H1 (cell line): Measurements from ENCODE around the gene ACTN4. TPM values are rescaled to one million over a fixed set of nuclear protein-coding genes. Genes with fewer than 3 reads are reported as not detected.

Source experiments
- CTCF ChIA-PET: fragments of 300-600 bp; sonication (Branson Sonifier 250); formaldehyde crosslinking; loops from one replicate; lab custom pipeline; 2021; ENCODE audit not compliant: partially characterized antibody; lab: Charles Lee
- POLR2A ChIA-PET: fragments of 300-600 bp; sonication (Branson Sonifier 250); formaldehyde crosslinking; loops from one replicate; lab custom pipeline; 2021; ENCODE audit warnings: inconsistent platforms; ENCODE audit not compliant: partially characterized antibody; lab: Charles Lee
- DNase-seq, 2 experiments: peaks; one replicate each; pipeline versions ENCODE4 v3.0.0 to v3.0.0-alpha.2; 2010 to 2022; ENCODE audit warnings: low spot score in 2 of 2, low read depth in 1 of 2, mixed read lengths in 1 of 2
- FAIRE-seq: peaks from 2 replicates; lab custom pipeline; 2011; peaks lifted over from hg19 to GRCh38; lab: Jason Lieb, UNC
- H2AFZ ChIP-seq: 2 replicates; pipeline ENCODE4 v1.8.1; 2012; ENCODE audit warnings: low read length, inconsistent platforms
- H2AK5ac ChIP-seq: 2 replicates; pipeline ENCODE4 v1.6.1; 2013; ENCODE audit warnings: low read depth, low read length
- H2BK120ac ChIP-seq: replicated peaks from 2 replicates; pipeline ENCODE3; 2013; ENCODE audit warnings: low read depth, low read length, inconsistent platforms
- H2BK12ac ChIP-seq: 2 replicates; pipeline ENCODE4 v1.6.1; 2013; ENCODE audit warnings: low read depth, low read length
- H2BK15ac ChIP-seq: 2 replicates; pipeline ENCODE4 v1.6.1; 2013; ENCODE audit warnings: low read length
- H2BK20ac ChIP-seq: 2 replicates; pipeline ENCODE4 v1.6.1; 2013; ENCODE audit warnings: low read length
- H2BK5ac ChIP-seq: 2 replicates; pipeline ENCODE4 v1.6.1; 2013; ENCODE audit warnings: low read depth, low read length
- H3K14ac ChIP-seq: 2 replicates; pipeline ENCODE4 v1.6.1; 2013; ENCODE audit warnings: inconsistent platforms; ENCODE audit not compliant: insufficient read length
- H3K18ac ChIP-seq: 2 replicates; pipeline ENCODE4 v1.6.1; 2013; ENCODE audit warnings: low read length; ENCODE audit errors: extremely low read depth
- H3K23ac ChIP-seq: 2 replicates; pipeline ENCODE4 v1.6.1; 2013; ENCODE audit warnings: inconsistent platforms; ENCODE audit not compliant: insufficient read length
- H3K23me2 ChIP-seq: 2 replicates; pipeline ENCODE4 v1.6.1; 2013; ENCODE audit warnings: low read depth, low read length
- H3K27ac ChIP-seq: 2 replicates; pipeline ENCODE4 v1.6.1; 2011; ENCODE audit warnings: low read depth, low read length, inconsistent platforms
- H3K27me3 ChIP-seq, 4 experiments: replicated peaks in 1 of 4; 1 replicate in 1 of 4; 2 replicates in 3 of 4; pipeline versions ENCODE4 v1.6.1 to v1.8.1; 2011 to 2013; ENCODE audit warnings: low read length in 3 of 4, mild to moderate bottlenecking in 3 of 4, inconsistent platforms in 2 of 4, mixed read lengths in 2 of 4, moderate library complexity in 1 of 4; ENCODE audit not compliant: control insufficient read depth in 3 of 4, insufficient read depth in 3 of 4; ENCODE audit errors: extremely low read depth in 1 of 4
- H3K36me3 ChIP-seq, 4 experiments: 2 replicates each; pipeline versions ENCODE4 v1.6.1 to v1.8.1; 2011 to 2013; ENCODE audit warnings: mild to moderate bottlenecking in 4 of 4, low read length in 3 of 4, moderate library complexity in 2 of 4, control low read depth in 1 of 4, inconsistent platforms in 1 of 4; ENCODE audit not compliant: insufficient read depth in 4 of 4, control insufficient read depth in 2 of 4
- H3K4ac ChIP-seq: replicated peaks from 2 replicates; pipeline ENCODE3; 2013; ENCODE audit warnings: low read length, low read depth, mixed read lengths, inconsistent platforms; ENCODE audit not compliant: insufficient read length
- H3K4me1 ChIP-seq, 4 experiments: replicated peaks in 1 of 4; 1 replicate in 1 of 4; 2 replicates in 3 of 4; pipeline versions ENCODE4 v1.6.1 to v1.8.1; 2011 to 2013; ENCODE audit warnings: low read length in 3 of 4, inconsistent platforms in 2 of 4, mixed read lengths in 1 of 4; ENCODE audit not compliant: insufficient read depth in 4 of 4, control insufficient read depth in 3 of 4
- H3K4me2 ChIP-seq, 2 experiments: 2 replicates each; pipeline versions ENCODE4 v1.6.1 to v1.8.1; 2011 to 2013; ENCODE audit warnings: low read depth in 2 of 2, low read length in 2 of 2, control low read depth in 1 of 2, inconsistent platforms in 1 of 2, mild to moderate bottlenecking in 1 of 2; ENCODE audit not compliant: insufficient read depth in 1 of 2
- H3K4me3 ChIP-seq, 4 experiments: fragments of 200-600, 300-600 bp in 1 of 4; sonication (generic), shearing (Covaris generic), sonication (Bioruptor Twin) in 1 of 4; 2 replicates each; pipeline versions ENCODE4 v1.5.1 to v1.8.1; 2011 to 2016; ENCODE audit warnings: low read length in 4 of 4, low read depth in 3 of 4, control low read depth in 2 of 4, inconsistent platforms in 2 of 4, mild to moderate bottlenecking in 2 of 4, mixed read lengths in 1 of 4, moderate library complexity in 1 of 4; ENCODE audit not compliant: insufficient read depth in 2 of 4; ENCODE audit errors: extremely low read depth in 1 of 4
- H3K56ac ChIP-seq: replicated peaks from 2 replicates; pipeline ENCODE3; 2013; ENCODE audit warnings: low read depth, mild to moderate bottlenecking, mixed read lengths, low read length, inconsistent platforms; ENCODE audit not compliant: insufficient read length
- H3K79me1 ChIP-seq: 2 replicates; pipeline ENCODE4 v1.6.1; 2013; ENCODE audit warnings: low read depth, low read length, control low read depth
- H3K79me2 ChIP-seq, 2 experiments: 2 replicates each; pipeline versions ENCODE4 v1.6.1 to v1.8.1; 2012 to 2013; ENCODE audit warnings: low read length in 2 of 2, mild to moderate bottlenecking in 2 of 2, inconsistent platforms in 1 of 2; ENCODE audit not compliant: insufficient read depth in 2 of 2, control insufficient read depth in 1 of 2
- H3K9ac ChIP-seq, 4 experiments: replicated peaks in 1 of 4; 1 replicate in 1 of 4; 2 replicates in 3 of 4; pipeline versions ENCODE4 v1.6.1 to v1.8.1; 2011 to 2013; ENCODE audit warnings: low read depth in 3 of 4, low read length in 3 of 4, control low read depth in 2 of 4, mild to moderate bottlenecking in 2 of 4, moderate library complexity in 2 of 4, inconsistent platforms in 1 of 4; ENCODE audit errors: extremely low read depth in 1 of 4
- H3K9me3 ChIP-seq, 2 experiments: 2 replicates each; pipeline versions ENCODE4 v1.6.1 to v1.8.1; 2012 to 2013; ENCODE audit warnings: mild to moderate bottlenecking in 2 of 2, moderate library complexity in 2 of 2, control low read depth in 1 of 2, inconsistent platforms in 1 of 2, low read depth in 1 of 2, low read length in 1 of 2, mixed read lengths in 1 of 2; ENCODE audit not compliant: insufficient read depth in 2 of 2
- H4K20me1 ChIP-seq, 2 experiments: replicated peaks in 1 of 2; 2 replicates each; pipeline versions ENCODE3 to v1.8.1; 2011 to 2013; ENCODE audit warnings: inconsistent platforms in 2 of 2, low read length in 2 of 2, mild to moderate bottlenecking in 1 of 2; ENCODE audit not compliant: insufficient read depth in 2 of 2, control insufficient read depth in 1 of 2
- H4K5ac ChIP-seq: 2 replicates; pipeline ENCODE4 v1.6.1; 2013; ENCODE audit warnings: low read length, low read depth, mixed read lengths, inconsistent platforms; ENCODE audit not compliant: insufficient read length
- H4K8ac ChIP-seq: 2 replicates; pipeline ENCODE4 v1.8.0; 2013; ENCODE audit warnings: mild to moderate bottlenecking, moderate library complexity, low read length, inconsistent platforms; ENCODE audit not compliant: insufficient read depth; ENCODE audit errors: extremely low read depth
- H4K91ac ChIP-seq: replicated peaks from 2 replicates; pipeline ENCODE3; 2013; ENCODE audit warnings: low read length, mixed read lengths, inconsistent platforms; ENCODE audit not compliant: insufficient read length
- BACH1 ChIP-seq: IDR thresholded peaks from 2 replicates; pipeline ENCODE4 v1.6.1; 2012; ENCODE audit warnings: low read length, improper control_type of control experiment
- BRCA1 ChIP-seq: IDR thresholded peaks from 2 replicates; pipeline ENCODE4 v1.6.1; 2012; ENCODE audit warnings: low read depth, low read length, improper control_type of control experiment
- CTBP2 ChIP-seq: IDR thresholded peaks from 2 replicates; pipeline ENCODE4 v1.7.0; 2011; ENCODE audit warnings: borderline replicate concordance, mild to moderate bottlenecking, moderate library complexity, mixed read lengths, low read length; ENCODE audit not compliant: insufficient read depth, insufficient read length
- E2F6 ChIP-seq: IDR thresholded peaks from 2 replicates; pipeline ENCODE4 v1.6.1; 2012; ENCODE audit warnings: inconsistent platforms
- POLR2AphosphoS5 ChIP-seq: IDR thresholded peaks from 2 replicates; pipeline ENCODE4 v1.6.1; 2011; ENCODE audit warnings: low read depth, low read length
- RFX5 ChIP-seq: IDR thresholded peaks from 2 replicates; pipeline ENCODE4 v1.6.1; 2011; ENCODE audit warnings: low read depth, low read length, improper control_type of control experiment, borderline replicate concordance
- RXRA ChIP-seq: IDR thresholded peaks from 2 replicates; pipeline ENCODE4 v1.6.1; 2011; ENCODE audit warnings: low read depth, mild to moderate bottlenecking, low read length, moderate library complexity; ENCODE audit not compliant: insufficient read depth
- WGBS, 2 experiments: shearing (Covaris generic) in 1 of 2; methylation state at CpG; one replicate each; pipeline versions ENCODE4 v1.1.6 to v1.1.7; 2013 to 2015; ENCODE audit warnings: low lambda C conversion rate in 2 of 2, mixed read lengths in 2 of 2, inconsistent platforms in 1 of 2, low coverage in 1 of 2, missing lambda C conversion rate in 1 of 2; ENCODE audit not compliant: insufficient replicate concordance in 2 of 2, insufficient coverage in 1 of 2, insufficient read length in 1 of 2; ENCODE audit errors: extremely low coverage in 1 of 2, missing lambda C conversion rate in 1 of 2; 5-methylcytosine and 5-hydroxymethylcytosine counted together
- polyA plus RNA-seq, 7 experiments: library from polyadenylated mRNA; depleted of rRNA in 3 of 7; stranded (reverse) in 5 of 7; unstranded in 2 of 7; fragments of >200 nt in 5 of 7; fragments of 200-250 nt in 2 of 7; gene quantifications; 1 replicate in 5 of 7; 2 replicates in 1 of 7; 4 replicates in 1 of 7; pipeline versions ENCODE4 v1.2.1 to v1.2.3, GENCODE V29; 2011 to 2013; ENCODE audit warnings: missing spikeins in 2 of 7, mixed read lengths in 2 of 7
- total RNA-seq: library from RNA; stranded (reverse); fragmentation: NEBNext Ultra II Directional; extraction: Animal tissue kit (Norgen Biotek cat#: 25700); gene quantifications from 2 replicates; pipeline ENCODE4 v1.2.1, GENCODE V29; 2021

Gene ACTN4
- total and polyA plus RNA-seq, 2 of the 8 experiments (the other 6 are each of a cell fraction or from before 2014, with no cell fraction given), result 211 to 520 TPM

- TF ChIP-seq RFX5 (no peak), CTBP2 (no peak), RXRA (no peak), BRCA1 (no peak), POLR2AphosphoS5 (peak; percentile 15; the same call in 1 of the 2 replicates), E2F6 (peak; percentile 15; the same call in 1 of the 2 replicates), BACH1 (no peak)
- H3K79me1 ChIP-seq, result peaks cover 41% of the 10 kb centered on the region
- H3K27me3 ChIP-seq, result no peaks in the 10 kb centered on the region
- H2AFZ ChIP-seq, result no peak overlapping the region
- H4K91ac ChIP-seq, result peak overlapping the region; percentile 31
- H2BK5ac ChIP-seq, result peak overlapping the region; percentile 96
- H3K9ac ChIP-seq, result peak overlapping the region in 3 of 4 experiments; percentile 19 to 62 (median 49); a peak in 5 of 7 replicates
- H3K23me2 ChIP-seq, result no peaks in the 10 kb centered on the region; the same call in 1 of the 2 replicates
- peak overlapping the region; percentile 48 for H3K56ac ChIP-seq
- ChIA-PET POLR2A (interaction anchor here (0.9 to 21.5 kb wide), 11 partner anchors 8 to 204 kb away, joined by 3 to 495 read pairs (median 4); partner anchors contain the start of genes ACTN4 and MAP4K1), CTCF (interaction anchor here (0.6 to 1.4 kb wide), 5 partner anchors 9 to 31 kb away, joined by 3 to 4 read pairs (median 3); partner anchors contain the start of gene ACTN4)
- H4K8ac ChIP-seq, result peak overlapping the region; percentile 58; the same call in 1 of the 2 replicates
- peak overlapping the region; percentile 25 for H2BK120ac ChIP-seq
- peaks cover 18 to 92% of the 10 kb centered on the region in 2 experiments for H3K79me2 ChIP-seq
- no peak for FAIRE-seq
- no peaks in the 10 kb centered on the region for H3K9me3 ChIP-seq
- H4K5ac ChIP-seq, result peak overlapping the region; percentile 47
- peak overlapping the region; percentile 24 for H2BK20ac ChIP-seq
- peak overlapping the region; percentile 88 for H3K18ac ChIP-seq
- DNase-seq, result no peak
- H2BK15ac ChIP-seq, result peak overlapping the region; percentile 7; the same call in 1 of the 2 replicates
- peak overlapping the region; percentile 17 for H3K4ac ChIP-seq
- peaks cover 39 to 69% (median 53%) of the 10 kb centered on the region in 4 experiments for H3K4me1 ChIP-seq
- peaks cover 6 to 42% of the 10 kb centered on the region in 2 experiments for H4K20me1 ChIP-seq
- peaks cover 0 to 5% (median 0%) of the 10 kb centered on the region in 4 experiments; a peak in 1 of 8 replicates for H3K36me3 ChIP-seq
- no peak overlapping the region for H3K23ac ChIP-seq
- peak overlapping the region; percentile 59 to 61 for H3K4me2 ChIP-seq
- peak overlapping the region in 2 of 4 experiments; percentile 19 to 31; a peak in 3 of 8 replicates for H3K4me3 ChIP-seq
- no peak overlapping the region for H3K14ac ChIP-seq
- 67% methylated on average over 13 of the region's 13 CpGs; no CpG with 5 or more reads in 1 of the 2 experiments for WGBS, 2 experiments
- H2AK5ac ChIP-seq, result peak overlapping the region; percentile 55
- peak overlapping the region; percentile 82 for H2BK12ac ChIP-seq
- H3K27ac ChIP-seq, result peak overlapping the region; percentile 84
Measured at GRCh38 chr19:38665219-38665931, 17.9 kb downstream of the ACTN4 start.
